Nephron (organoid): ENCODE measurements around the gene CAST.

ENCODE experiments used
- H3K27ac Mint-ChIP-seq, 3 experiments: 2 replicates each; pipeline ENCODE4 v1.8.0; 2020; ENCODE audit warnings: mixed read lengths in 3 of 3, mild to moderate bottlenecking in 2 of 3, moderate library complexity in 1 of 3
- H3K27me3 Mint-ChIP-seq: 2 replicates; pipeline ENCODE4 v1.8.0; 2021; ENCODE audit warnings: low read depth, mild to moderate bottlenecking, moderate library complexity, mixed read lengths
- H3K36me3 Mint-ChIP-seq: 2 replicates; pipeline ENCODE4 v1.8.0; 2020; ENCODE audit warnings: low read depth, mixed read lengths
- H3K4me1 Mint-ChIP-seq: 2 replicates; pipeline ENCODE4 v1.8.0; 2020; ENCODE audit warnings: mixed read lengths
- H3K4me3 Mint-ChIP-seq, 3 experiments: 2 replicates each; pipeline ENCODE4 v1.8.0; 2020; ENCODE audit warnings: mild to moderate bottlenecking in 3 of 3, mixed read lengths in 3 of 3, moderate library complexity in 2 of 3
- H3K9me3 Mint-ChIP-seq: 2 replicates; pipeline ENCODE4 v1.8.0; 2020; ENCODE audit warnings: mixed read lengths
- TF ChIP-seq, protein P1 (sequence below), 3 experiments: fragments of 200-600 bp; sonication (generic); IDR thresholded peaks; one replicate each; pipeline ENCODE4 v1.5.0; 2021; ENCODE audit warnings: antibody characterized with exemption in 3 of 3; ENCODE audit not compliant: unreplicated experiment in 3 of 3

Gene CAST

DNA sequence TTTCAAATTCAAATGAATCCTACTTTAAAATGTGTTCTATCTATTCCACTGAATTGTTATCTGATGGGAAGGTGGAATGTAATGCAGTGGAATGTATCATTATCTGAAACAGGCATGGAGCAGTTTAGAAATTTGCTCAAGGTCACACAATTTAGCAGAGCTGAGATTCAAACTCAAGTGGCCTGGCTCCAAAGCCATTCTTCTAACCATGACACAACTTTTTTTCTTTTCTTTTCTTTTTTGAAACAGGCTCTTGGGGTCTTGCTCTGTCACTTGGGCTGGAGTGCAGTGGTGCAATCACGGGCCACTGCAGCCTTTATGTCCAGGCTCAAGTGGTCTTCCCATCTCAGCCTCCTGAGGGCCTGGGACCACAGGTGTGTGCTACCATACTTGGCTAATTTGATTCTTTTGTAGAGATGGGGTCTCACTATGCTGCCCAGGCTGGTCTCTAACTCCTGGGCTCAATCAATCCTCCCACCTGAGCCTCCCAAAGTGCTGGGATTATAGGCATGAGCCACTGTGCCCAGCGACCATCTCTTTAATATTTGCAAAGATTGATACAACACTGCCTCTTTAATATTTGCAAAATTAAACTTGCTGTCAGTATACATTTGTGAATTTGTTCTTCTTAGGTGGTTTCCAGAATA is 50.0 kb downstream of the CAST start:
- Mint-ChIP-seq H3K4me1 (peaks cover 15% of the 10 kb centered on the region), H3K9me3 (no peaks in the 10 kb centered on the region), H3K4me3 (no peak overlapping the region), H3K27me3 (no peaks in the 10 kb centered on the region), H3K36me3 (no peaks in the 10 kb centered on the region), H3K27ac (peak overlapping the region in 1 of 3 experiments; percentile 38)
- TF ChIP-seq, protein P1, sequence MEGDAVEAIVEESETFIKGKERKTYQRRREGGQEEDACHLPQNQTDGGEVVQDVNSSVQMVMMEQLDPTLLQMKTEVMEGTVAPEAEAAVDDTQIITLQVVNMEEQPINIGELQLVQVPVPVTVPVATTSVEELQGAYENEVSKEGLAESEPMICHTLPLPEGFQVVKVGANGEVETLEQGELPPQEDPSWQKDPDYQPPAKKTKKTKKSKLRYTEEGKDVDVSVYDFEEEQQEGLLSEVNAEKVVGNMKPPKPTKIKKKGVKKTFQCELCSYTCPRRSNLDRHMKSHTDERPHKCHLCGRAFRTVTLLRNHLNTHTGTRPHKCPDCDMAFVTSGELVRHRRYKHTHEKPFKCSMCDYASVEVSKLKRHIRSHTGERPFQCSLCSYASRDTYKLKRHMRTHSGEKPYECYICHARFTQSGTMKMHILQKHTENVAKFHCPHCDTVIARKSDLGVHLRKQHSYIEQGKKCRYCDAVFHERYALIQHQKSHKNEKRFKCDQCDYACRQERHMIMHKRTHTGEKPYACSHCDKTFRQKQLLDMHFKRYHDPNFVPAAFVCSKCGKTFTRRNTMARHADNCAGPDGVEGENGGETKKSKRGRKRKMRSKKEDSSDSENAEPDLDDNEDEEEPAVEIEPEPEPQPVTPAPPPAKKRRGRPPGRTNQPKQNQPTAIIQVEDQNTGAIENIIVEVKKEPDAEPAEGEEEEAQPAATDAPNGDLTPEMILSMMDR (IDR thresholded peaks at IDR 0.05; ENCODE audit: unreplicated experiment in 3 of 3): no peak

DNA sequence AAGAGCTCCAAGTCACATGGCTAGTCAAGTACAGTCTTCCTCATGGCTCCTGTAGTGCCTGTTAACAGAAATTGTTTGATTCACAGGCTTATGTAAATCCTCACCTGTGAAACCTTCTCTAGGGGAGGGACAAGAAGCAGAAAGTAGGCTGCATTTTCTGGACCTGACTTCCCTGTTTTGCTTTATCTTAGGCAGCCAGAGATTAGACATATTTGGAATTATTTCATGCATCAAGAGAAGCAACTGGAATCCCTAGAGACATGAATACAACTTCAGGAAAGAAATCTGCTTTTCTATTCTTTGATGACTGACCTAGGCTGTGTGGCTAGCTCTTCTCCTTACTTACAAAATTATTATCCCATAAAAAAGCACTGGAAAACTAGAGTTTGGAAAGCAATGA is 52.3 kb downstream of the CAST start:
- Mint-ChIP-seq H3K36me3 (no peaks in the 10 kb centered on the region), H3K9me3 (no peaks in the 10 kb centered on the region), H3K27ac (peak overlapping the region; percentile 62 to 94 (median 81)), H3K4me1 (peaks cover 15% of the 10 kb centered on the region), H3K27me3 (no peaks in the 10 kb centered on the region), H3K4me3 (no peak overlapping the region)
- TF ChIP-seq, protein P1 (IDR thresholded peaks at IDR 0.05; ENCODE audit: unreplicated experiment in 3 of 3): no peak

DNA sequence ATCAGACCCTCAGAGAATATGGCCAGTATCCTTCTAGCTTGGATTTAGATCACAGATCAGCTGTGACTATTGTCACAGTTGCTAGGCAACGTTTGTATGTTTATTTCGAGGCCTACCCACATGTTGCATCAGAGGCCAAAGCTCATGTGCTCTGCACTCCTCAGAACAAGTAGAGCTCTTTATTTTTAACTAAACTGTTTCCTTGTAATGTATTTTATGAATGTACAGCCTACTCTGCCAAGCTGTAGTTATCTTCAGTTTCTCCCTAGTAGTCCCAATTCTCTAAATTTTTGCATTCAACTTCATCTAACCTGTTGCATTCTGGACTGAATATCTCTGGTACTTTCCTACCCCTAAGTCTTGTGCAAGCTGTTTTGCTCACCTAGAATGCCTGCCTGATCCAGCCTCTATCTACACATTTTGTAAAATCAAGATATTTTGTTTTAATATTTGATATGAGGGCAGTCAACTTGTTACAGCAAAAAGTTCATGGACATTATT is 52.8 kb downstream of the CAST start:
- Mint-ChIP-seq H3K9me3 (no peaks in the 10 kb centered on the region), H3K4me1 (peaks cover 15% of the 10 kb centered on the region), H3K27ac (peak overlapping the region; percentile 62 to 94 (median 81)), H3K36me3 (no peaks in the 10 kb centered on the region), H3K27me3 (no peaks in the 10 kb centered on the region), H3K4me3 (no peak overlapping the region)
- TF ChIP-seq, protein P1 (IDR thresholded peaks at IDR 0.05; ENCODE audit: unreplicated experiment in 3 of 3): no peak

DNA sequence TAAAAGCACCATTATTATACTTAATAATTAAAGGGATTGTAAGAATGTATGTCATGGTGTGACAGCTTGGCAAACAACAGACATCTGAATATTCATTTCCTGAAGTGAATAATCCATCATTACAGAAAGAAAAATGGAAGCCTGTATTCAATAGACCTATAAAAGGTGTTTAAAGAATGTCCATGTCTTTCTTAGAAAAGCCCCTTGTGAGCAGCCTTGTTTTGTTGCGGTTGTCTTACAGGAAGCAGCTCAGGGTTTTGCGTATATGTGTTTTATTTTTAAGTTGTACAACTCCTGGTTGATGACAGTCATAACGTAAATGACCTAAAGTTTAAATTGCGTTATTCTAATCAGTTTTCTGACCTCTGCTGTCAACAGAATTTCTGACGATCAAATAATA is 53.8 kb downstream of the CAST start:
- Mint-ChIP-seq H3K4me1 (peaks cover 21% of the 10 kb centered on the region), H3K27me3 (no peaks in the 10 kb centered on the region), H3K9me3 (no peaks in the 10 kb centered on the region), H3K27ac (no peak overlapping the region), H3K4me3 (no peak overlapping the region), H3K36me3 (no peaks in the 10 kb centered on the region)
- TF ChIP-seq, protein P1 (IDR thresholded peaks at IDR 0.05; ENCODE audit: unreplicated experiment in 3 of 3): no peak

DNA sequence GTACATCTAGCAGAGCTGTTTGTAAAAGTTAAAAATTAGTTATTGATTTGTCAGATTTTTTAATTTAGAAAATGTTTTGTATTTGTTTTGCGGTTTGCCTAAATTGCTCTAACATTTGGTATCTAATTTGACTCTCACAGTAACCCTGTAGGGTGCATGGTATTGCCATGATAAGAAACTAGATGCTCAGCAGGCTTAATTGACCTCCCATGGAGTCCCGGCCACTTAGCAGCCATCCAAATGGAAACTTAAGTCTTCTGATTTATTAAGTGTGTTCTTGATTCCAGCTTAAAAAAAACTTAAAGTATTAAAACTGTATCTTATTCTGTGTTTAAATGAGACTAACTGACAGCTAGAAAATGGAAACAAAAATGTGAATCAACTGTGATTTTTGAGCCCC is 54.5 kb downstream of the CAST start:
- H3K36me3 Mint-ChIP-seq: no peaks in the 10 kb centered on the region
- TF ChIP-seq, protein P1 (IDR thresholded peaks at IDR 0.05; ENCODE audit: unreplicated experiment in 3 of 3): no peak
- H3K4me3 Mint-ChIP-seq: no peak overlapping the region
- no peaks in the 10 kb centered on the region for H3K9me3 Mint-ChIP-seq
- H3K4me1 Mint-ChIP-seq: peaks cover 25% of the 10 kb centered on the region
- H3K27me3 Mint-ChIP-seq: no peaks in the 10 kb centered on the region
- no peak overlapping the region for H3K27ac Mint-ChIP-seq

DNA sequence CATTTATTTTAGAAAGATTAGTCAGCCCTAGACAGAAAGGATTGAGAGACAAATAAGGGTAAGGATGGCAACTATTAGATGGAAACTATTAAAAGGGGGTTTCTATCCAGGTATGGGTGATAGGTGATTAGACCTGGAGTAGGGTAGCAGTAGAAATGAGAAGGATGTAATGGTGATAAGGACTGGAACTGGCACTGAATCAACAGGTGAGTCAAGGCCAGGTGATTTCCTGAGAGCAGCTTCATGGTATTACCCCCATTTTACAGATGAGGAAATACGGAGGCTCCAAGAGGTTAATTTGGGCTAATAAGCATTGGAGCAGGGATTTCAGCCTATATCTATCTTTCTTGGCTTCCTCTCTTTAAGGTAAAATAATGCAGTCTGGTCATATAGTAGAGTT is 55.7 kb downstream of the CAST start:
- Mint-ChIP-seq H3K27me3 (no peaks in the 10 kb centered on the region), H3K4me3 (no peak overlapping the region), H3K4me1 (peaks cover 25% of the 10 kb centered on the region), H3K36me3 (no peaks in the 10 kb centered on the region), H3K9me3 (no peaks in the 10 kb centered on the region), H3K27ac (no peak overlapping the region)
- TF ChIP-seq, protein P1 (IDR thresholded peaks at IDR 0.05; ENCODE audit: unreplicated experiment in 3 of 3): no peak
